ENCODE results near the gene IST1.

DNA sequence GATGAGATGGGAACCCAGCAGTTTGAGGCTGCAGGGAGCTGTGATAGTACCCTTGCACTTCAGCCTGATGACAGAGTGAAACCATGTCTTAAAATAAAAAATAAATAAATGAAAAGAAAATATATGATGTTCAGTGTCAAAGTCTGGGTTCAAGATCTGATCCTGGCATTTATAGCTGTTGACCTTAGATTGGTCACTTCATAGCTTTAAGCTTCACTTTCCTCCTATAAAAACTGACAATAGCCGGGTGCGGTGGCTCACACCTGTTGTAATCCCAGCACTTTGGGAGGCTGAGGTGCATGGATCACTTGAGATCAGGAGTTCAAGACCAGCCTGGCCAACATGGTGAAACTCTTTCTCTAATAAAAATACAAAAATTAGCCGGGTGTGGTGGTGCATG, 6.2 kb upstream of the IST1 start:
- TF ChIP-seq, protein P1, sequence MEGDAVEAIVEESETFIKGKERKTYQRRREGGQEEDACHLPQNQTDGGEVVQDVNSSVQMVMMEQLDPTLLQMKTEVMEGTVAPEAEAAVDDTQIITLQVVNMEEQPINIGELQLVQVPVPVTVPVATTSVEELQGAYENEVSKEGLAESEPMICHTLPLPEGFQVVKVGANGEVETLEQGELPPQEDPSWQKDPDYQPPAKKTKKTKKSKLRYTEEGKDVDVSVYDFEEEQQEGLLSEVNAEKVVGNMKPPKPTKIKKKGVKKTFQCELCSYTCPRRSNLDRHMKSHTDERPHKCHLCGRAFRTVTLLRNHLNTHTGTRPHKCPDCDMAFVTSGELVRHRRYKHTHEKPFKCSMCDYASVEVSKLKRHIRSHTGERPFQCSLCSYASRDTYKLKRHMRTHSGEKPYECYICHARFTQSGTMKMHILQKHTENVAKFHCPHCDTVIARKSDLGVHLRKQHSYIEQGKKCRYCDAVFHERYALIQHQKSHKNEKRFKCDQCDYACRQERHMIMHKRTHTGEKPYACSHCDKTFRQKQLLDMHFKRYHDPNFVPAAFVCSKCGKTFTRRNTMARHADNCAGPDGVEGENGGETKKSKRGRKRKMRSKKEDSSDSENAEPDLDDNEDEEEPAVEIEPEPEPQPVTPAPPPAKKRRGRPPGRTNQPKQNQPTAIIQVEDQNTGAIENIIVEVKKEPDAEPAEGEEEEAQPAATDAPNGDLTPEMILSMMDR (IDR thresholded peaks at IDR 0.05), result no peak
- no peak for TF ChIP-seq POLR2A (IDR thresholded peaks at IDR 0.05)
